ENCODE results near the gene GNG13.

DNA sequence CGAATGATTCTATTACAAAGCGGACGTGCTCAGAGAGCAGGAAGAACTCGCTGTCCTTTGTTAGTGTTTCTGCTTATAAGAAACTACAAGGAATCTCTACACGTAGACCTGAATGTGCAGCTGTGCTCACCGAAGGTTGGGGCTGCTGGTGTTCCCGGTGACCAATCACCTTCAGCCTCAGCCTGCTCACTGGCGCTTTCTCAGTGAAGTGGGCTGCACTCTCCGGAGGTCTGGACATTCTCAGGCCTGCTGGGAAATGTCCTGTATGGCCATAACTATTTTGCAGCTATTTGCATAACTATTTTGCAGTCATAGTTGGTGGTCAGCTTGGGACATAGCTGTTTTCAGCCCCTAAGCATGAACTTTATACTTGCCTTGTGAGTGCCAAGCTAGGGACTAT, 50.0 kb downstream of the GNG13 start:
- no peak for TF ChIP-seq OSR2 (tag by site-specific recombination; IDR thresholded peaks at IDR 0.05)
- TF ChIP-seq ZBTB21 (tag by site-specific recombination; IDR thresholded peaks at IDR 0.05), result no peak
- TF ChIP-seq, protein P1, sequence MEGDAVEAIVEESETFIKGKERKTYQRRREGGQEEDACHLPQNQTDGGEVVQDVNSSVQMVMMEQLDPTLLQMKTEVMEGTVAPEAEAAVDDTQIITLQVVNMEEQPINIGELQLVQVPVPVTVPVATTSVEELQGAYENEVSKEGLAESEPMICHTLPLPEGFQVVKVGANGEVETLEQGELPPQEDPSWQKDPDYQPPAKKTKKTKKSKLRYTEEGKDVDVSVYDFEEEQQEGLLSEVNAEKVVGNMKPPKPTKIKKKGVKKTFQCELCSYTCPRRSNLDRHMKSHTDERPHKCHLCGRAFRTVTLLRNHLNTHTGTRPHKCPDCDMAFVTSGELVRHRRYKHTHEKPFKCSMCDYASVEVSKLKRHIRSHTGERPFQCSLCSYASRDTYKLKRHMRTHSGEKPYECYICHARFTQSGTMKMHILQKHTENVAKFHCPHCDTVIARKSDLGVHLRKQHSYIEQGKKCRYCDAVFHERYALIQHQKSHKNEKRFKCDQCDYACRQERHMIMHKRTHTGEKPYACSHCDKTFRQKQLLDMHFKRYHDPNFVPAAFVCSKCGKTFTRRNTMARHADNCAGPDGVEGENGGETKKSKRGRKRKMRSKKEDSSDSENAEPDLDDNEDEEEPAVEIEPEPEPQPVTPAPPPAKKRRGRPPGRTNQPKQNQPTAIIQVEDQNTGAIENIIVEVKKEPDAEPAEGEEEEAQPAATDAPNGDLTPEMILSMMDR (tag by site-specific recombination; IDR thresholded peaks at IDR 0.05), result no peak
- TF ChIP-seq ZNF624 (tag by site-specific recombination; IDR thresholded peaks at IDR 0.05), result no peak
- TF ChIP-seq ZNF146 (tag by site-specific recombination; IDR thresholded peaks at IDR 0.05), result no peak
- no peak for TF ChIP-seq ZNF174 (tag by site-specific recombination; IDR thresholded peaks at IDR 0.05)
- TF ChIP-seq HOXA7 (CRISPR knock-in tag; IDR thresholded peaks at IDR 0.05; ENCODE audit: borderline replicate concordance), result no peak
- TF ChIP-seq, protein P2, sequence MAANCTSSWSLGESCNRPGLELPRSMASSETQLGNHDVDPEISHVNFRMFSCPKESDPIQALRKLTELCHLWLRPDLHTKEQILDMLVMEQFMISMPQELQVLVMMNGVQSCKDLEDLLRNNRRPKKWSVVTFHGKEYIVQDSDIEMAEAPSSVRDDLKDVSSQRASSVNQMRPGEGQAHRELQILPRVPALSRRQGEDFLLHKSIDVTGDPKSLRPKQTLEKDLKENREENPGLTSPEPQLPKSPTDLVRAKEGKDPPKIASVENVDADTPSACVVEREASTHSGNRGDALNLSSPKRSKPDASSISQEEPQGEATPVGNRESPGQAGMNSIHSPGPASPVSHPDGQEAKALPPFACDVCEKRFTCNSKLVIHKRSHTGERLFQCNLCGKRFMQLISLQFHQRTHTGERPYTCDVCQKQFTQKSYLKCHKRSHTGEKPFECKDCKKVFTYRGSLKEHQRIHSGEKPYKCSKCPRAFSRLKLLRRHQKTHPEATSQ (tag by site-specific recombination; IDR thresholded peaks at IDR 0.05), result no peak
- no peak for TF ChIP-seq ZNF335 (tag by site-specific recombination; conservative IDR thresholded peaks at IDR 0.05)
- TF ChIP-seq, protein P3, sequence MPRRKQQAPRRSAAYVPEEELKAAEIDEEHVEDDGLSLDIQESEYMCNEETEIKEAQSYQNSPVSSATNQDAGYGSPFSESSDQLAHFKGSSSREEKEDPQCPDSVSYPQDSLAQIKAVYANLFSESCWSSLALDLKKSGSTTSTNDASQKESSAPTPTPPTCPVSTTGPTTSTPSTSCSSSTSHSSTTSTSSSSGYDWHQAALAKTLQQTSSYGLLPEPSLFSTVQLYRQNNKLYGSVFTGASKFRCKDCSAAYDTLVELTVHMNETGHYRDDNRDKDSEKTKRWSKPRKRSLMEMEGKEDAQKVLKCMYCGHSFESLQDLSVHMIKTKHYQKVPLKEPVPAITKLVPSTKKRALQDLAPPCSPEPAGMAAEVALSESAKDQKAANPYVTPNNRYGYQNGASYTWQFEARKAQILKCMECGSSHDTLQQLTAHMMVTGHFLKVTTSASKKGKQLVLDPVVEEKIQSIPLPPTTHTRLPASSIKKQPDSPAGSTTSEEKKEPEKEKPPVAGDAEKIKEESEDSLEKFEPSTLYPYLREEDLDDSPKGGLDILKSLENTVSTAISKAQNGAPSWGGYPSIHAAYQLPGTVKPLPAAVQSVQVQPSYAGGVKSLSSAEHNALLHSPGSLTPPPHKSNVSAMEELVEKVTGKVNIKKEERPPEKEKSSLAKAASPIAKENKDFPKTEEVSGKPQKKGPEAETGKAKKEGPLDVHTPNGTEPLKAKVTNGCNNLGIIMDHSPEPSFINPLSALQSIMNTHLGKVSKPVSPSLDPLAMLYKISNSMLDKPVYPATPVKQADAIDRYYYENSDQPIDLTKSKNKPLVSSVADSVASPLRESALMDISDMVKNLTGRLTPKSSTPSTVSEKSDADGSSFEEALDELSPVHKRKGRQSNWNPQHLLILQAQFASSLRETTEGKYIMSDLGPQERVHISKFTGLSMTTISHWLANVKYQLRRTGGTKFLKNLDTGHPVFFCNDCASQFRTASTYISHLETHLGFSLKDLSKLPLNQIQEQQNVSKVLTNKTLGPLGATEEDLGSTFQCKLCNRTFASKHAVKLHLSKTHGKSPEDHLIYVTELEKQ (tag by site-specific recombination; IDR thresholded peaks at IDR 0.05; ENCODE audit: borderline replicate concordance), result no peak
- TF ChIP-seq KLF16 (tag by site-specific recombination; IDR thresholded peaks at IDR 0.05), result no peak
- no peak for TF ChIP-seq ZNF785 (tag by site-specific recombination; IDR thresholded peaks at IDR 0.05)

All from HEK293 (cell line).